NCI-H748 (cell line): Measurements from ENCODE around the gene RASA3.

ENCODE experiments used
- DNase-seq: peaks from one replicate; lab custom pipeline; 2025; ENCODE audit not compliant: unreplicated experiment; lab: John Stamatoyannopoulos, UW

RASA3 gene

GRCh38 chr13:114039471-114040141 is 92.8 kb downstream of the RASA3 start:
- no peak for DNase-seq

- no peak for DNase-seq
Observed at GRCh38 chr13:114038900-114039299, 93.5 kb downstream of the RASA3 start.

GRCh38 chr13:114038211-114038613 is 94.2 kb downstream of the RASA3 start:
- no peak for DNase-seq

- no peak for DNase-seq
Observed at GRCh38 chr13:114037674-114038073, 94.7 kb downstream of the RASA3 start.

- no peak for DNase-seq
Observed at GRCh38 chr13:114035583-114036531, 96.6 kb downstream of the RASA3 start.

GRCh38 chr13:114035186-114035582 is 97.2 kb downstream of the RASA3 start:
- no peak for DNase-seq

- no peak for DNase-seq
Observed at GRCh38 chr13:114034481-114034891, 97.9 kb downstream of the RASA3 start.

- DNase-seq, result no peak
Observed at GRCh38 chr13:114033541-114034315, 98.7 kb downstream of the RASA3 start.

- no peak for DNase-seq
Observed at GRCh38 chr13:114032126-114032799, 100.2 kb downstream of the RASA3 start.

GRCh38 chr13:114031631-114032030 is 100.8 kb downstream of the RASA3 start:
- DNase-seq, result no peak

- no peak for DNase-seq
Observed at GRCh38 chr13:114030666-114031610, 101.5 kb downstream of the RASA3 start.

GRCh38 chr13:114029866-114030625 is 102.4 kb downstream of the RASA3 start:
- no peak for DNase-seq

GRCh38 chr13:114027826-114028225 is 104.6 kb downstream of the RASA3 start:
- DNase-seq, result no peak

- DNase-seq, result no peak
Observed at GRCh38 chr13:114027046-114027715, 105.2 kb downstream of the RASA3 start.

- DNase-seq, result no peak
Observed at GRCh38 chr13:114026481-114026880, 105.9 kb downstream of the RASA3 start.

- DNase-seq, result no peak
Observed at GRCh38 chr13:114025714-114026431, 106.5 kb downstream of the RASA3 start.

- DNase-seq, result no peak
Observed at GRCh38 chr13:114025405-114025713, 107.1 kb downstream of the RASA3 start.
